ENCODE data around the gene PEAR1. TPM values are rescaled to one million over a fixed set of nuclear protein-coding genes. Genes with fewer than 3 reads are reported as not detected.

The PEAR1 gene
- total RNA-seq, 1 donor from 2014 or later = 6.7 TPM

DNA sequence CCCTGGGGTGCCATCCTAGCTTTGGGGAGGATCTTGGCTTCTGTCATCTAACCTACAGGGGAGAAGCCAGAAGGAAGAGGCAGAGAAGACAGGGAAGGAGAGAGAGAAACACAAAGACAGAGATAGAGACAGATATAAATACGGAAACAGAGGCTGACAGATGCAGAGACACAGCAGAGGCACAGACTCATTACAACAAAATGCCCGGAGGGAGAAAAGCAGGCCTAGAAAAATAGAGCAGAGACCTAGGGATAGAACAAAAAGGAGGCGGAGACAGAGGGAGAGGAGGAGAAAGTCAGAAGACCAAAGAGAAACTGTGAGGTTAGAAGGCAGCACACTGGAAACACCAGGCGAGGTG lies 1.9 kb downstream of the PEAR1 start:
- intact Hi-C loops (cut with DNase I) = loop anchor here (10.0 kb wide), 1 partner anchor 201 kb away; no protein-coding TSS in a partner anchor
- ATAC-seq (ENCODE audit: poor library complexity) (no peak), DNase-seq (no peak)

- intact Hi-C loops (cut with DNase I) = loop anchor here (10.0 kb wide), 1 partner anchor 201 kb away; no protein-coding TSS in a partner anchor
- ATAC-seq (ENCODE audit: poor library complexity) = no peak
- no peak for DNase-seq
Measured at GRCh38 chr1:156895927-156896326, 2.4 kb downstream of the PEAR1 start.

- DNase-seq (no peak), ATAC-seq (ENCODE audit: poor library complexity) (no peak)
- intact Hi-C loops (cut with DNase I) = loop anchor here (10.0 kb wide), 1 partner anchor 202 kb away; no protein-coding TSS in a partner anchor
Measured at GRCh38 chr1:156896490-156897033, 3.0 kb downstream of the PEAR1 start.

DNA sequence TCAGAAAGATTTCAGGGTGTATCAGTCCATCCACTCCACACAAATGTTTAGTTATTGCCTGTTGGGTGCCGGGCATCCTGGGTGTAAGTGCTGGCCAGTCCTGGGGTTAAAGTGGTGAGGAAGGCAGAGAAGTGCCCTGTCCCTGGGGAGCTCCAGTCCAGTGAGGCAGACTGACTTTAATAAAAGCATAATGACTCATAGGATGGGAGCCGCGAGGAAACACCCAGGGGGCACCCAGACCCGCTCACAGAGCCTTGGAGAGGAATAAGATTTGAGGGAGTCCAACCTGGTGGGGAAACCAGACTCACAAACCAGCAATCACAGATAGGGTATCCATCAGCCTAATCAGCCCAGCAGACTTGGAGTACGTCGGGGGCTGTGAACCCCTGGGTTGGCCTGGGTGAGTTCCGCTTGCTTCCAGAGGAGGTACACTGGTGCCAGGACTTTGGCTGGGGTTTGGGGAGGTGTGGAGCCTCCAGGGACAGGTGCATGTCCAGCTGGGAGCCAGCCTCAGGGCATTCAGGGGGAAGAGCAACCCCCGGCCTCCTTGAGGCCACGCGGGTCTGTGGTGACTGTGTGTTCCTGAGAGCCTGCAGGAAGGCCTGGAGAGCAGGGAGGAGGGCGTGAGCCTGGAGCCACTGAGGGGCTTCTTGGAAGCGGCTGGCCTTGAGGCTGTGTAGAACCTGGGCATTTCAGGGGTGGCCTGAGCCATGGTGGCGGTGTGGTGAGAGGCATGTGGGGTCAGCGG lies 3.7 kb downstream of the PEAR1 start:
- no peak for DNase-seq
- ATAC-seq (ENCODE audit: poor library complexity) = no peak
- intact Hi-C loops (cut with DNase I) = loop anchor here (10.0 kb wide), 1 partner anchor 202 kb away; no protein-coding TSS in a partner anchor

DNA sequence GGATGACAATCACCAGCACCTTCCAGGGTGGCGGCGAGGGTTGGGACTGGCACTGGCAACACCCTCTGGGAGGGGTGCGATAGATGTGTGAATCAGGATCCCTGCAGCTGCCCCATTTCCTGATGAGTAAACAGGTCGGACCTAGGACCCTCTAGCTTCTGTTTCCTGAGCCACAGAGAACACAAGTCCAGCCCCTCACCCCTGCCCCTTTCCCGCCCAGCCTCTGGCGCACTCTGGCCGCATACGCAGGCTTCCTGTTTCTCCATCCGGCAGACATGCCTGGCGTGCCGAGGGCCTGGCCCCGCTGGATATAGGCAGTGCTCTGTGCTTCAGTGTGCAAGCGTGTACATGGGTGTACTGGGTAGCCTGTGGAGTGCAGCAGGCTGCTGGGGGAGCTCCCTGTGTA lies 4.6 kb downstream of the PEAR1 start:
- ATAC-seq (ENCODE audit: poor library complexity) (peak; percentile 8), DNase-seq (peak; percentile 75)
- intact Hi-C loops (cut with DNase I) = loop anchor here (10.0 kb wide), 1 partner anchor 203 kb away; no protein-coding TSS in a partner anchor

- ATAC-seq (ENCODE audit: poor library complexity) (no peak), DNase-seq (no peak)
- intact Hi-C loops (cut with DNase I) = loop anchor here (10.0 kb wide), 1 partner anchor 204 kb away; no protein-coding TSS in a partner anchor
Measured at GRCh38 chr1:156898971-156899664, 5.6 kb downstream of the PEAR1 start.

- DNase-seq (no peak), ATAC-seq (ENCODE audit: poor library complexity) (no peak)
- intact Hi-C loops (cut with DNase I) = loop anchor here (10.0 kb wide), 1 partner anchor 205 kb away; no protein-coding TSS in a partner anchor
Measured at GRCh38 chr1:156899956-156900718, 6.6 kb downstream of the PEAR1 start.

DNA sequence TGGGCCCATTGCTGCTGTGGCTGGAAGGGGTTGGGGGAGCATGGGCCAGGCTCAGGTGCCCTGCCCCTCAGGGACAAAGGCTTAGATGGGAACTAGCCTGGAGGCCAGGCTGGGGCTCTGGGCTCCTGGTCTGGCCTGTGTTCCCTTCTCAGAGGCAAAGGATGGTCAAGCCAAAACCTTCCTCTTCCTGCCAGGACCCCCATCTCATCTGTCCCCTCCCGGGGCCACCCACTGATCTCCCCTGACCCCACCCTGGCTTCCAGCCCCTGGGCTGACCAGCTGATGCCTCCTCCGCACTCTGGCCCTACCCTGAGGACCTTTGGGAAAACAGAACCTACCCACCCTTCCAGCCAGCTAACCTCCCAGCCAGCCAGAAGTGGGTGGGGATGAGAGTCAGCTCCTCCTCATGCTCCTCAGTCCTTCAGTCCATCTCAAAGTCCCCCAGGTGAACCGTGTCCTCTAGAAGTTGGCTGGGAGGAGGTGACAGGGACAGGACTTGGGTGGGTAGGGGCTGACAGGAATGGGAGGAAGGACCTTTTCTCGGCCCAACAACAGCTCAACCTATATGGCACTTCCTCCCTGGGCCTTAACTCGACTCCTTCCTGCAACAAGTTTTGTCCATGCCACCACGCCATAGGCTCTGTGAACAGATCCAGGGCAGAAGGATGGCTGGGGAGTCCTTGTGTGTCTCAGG lies 7.5 kb downstream of the PEAR1 start:
- DNase-seq = no peak
- intact Hi-C loops (cut with DNase I) = no loop called here
- ATAC-seq (ENCODE audit: poor library complexity) = no peak

DNA sequence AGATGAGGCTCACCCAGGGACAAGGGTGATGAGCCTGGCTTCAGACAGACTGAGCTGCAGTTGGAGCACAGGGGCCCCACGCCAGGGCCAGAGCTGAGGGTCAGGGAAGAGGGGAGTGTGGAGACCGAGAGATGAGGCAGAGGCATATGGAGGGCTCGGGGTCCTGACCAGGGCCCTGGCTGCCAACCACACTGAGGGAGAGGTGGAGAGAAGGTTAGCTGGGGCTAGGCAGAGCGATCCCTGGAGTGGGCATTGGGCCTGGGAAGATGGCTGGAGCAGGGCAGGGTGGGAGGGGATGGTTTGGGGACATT lies 8.0 kb downstream of the PEAR1 start:
- intact Hi-C loops (cut with DNase I) = no loop called here
- no peak for DNase-seq
- ATAC-seq (ENCODE audit: poor library complexity) = no peak

GRCh38 chr1:156901966-156902915 lies 8.7 kb downstream of the PEAR1 start:
- DNase-seq (no peak), ATAC-seq (ENCODE audit: poor library complexity) (no peak)
- intact Hi-C loops (cut with DNase I) = no loop called here

DNA sequence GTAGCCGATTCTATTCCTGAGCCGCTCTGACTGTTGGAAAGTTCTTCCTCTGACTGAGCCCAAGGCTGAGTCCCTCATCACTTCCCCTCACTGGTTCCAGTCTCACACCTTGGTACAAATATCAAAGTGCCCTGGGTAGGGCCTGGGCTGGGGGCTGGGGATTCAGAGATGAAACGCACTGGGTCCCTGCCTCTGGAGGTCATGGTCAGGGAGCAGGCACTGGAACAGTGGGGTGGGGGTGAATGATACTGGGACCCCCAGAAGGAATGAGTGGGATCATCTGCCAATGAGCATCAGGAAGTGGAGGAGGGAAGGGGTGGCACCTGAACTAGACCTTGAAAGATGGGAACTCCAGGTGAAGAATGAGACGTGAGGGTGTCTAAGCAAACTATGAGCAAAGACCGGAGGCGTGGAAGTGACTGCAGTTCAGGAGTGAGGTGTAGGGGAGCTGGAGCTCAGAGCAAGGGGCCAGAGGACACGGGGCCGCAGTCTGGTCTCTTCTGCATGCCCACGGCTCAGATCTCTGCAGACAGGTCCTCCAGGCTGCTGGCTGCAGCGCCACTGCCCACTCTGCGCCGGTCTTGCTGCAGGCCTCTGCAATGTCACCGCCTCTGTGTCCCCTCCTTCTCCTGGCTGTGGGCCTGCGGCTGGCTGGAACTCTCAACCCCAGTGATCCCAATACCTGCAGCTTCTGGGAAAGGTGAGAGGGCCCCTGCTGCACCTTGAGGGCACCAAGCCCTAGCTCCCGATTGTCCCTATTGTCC lies 10.0 kb downstream of the PEAR1 start:
- intact Hi-C loops (cut with DNase I) = no loop called here
- no peak for ATAC-seq (ENCODE audit: poor library complexity)
- no peak for DNase-seq

DNA sequence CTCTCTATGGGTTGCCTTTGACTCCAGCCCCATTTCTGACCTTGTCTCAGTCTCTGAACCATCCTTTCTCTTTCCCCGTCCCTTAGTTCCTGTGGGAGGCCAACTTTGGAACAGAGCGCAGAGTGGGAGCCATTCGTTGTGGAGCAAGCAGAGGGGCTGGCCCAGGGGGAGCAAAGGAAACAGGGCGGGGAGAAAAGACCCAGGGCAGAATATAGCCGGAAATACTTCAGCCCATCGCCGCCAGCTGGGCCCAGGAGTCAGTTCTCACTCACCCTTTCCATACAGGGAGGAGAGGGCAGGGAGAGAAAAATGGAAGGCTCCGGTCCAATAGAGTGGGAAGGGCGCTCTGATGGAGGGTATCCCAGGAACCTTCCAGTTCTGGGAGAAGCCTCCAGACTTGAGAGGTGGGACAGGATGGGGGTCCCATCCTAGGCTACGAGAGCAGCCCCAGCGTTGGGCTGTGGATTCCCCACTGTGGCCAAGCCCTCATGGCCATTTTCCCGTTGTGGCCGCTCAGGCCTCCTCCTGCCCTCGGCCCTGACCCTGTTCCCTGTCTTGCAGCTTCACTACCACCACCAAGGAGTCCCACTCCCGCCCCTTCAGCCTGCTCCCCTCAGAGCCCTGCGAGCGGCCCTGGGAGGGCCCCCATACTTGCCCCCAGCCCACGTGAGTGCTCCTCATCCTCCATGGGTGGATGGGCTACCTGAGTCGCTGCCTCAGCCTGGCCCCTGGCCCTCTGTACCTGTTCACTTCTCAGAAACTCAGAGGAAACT lies 10.9 kb downstream of the PEAR1 start:
- no peak for DNase-seq
- no peak for ATAC-seq (ENCODE audit: poor library complexity)
- intact Hi-C loops (cut with DNase I) = no loop called here

- intact Hi-C loops (cut with DNase I) = no loop called here
- DNase-seq (no peak), ATAC-seq (ENCODE audit: poor library complexity) (no peak)
Measured at GRCh38 chr1:156905176-156905575, 11.7 kb downstream of the PEAR1 start.

DNA sequence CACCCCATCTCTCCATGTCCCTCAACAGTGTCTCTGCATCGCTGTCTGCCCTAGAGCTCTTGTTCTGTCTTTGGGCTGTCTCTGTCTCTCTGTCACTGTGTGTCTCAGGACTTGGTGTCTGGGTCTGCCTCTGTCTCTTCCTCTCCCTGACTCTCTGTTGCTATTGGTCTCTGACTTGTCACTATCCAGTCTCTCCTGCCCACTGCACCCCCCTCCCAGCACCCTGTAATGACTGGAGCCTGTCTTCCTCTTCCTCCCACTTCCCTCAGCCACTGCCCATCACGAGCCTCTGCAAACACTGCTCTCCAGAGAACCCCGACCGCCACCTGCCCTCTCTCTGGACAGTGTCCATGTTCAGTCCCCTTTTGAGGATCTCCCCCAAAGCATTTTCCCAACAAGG lies 12.1 kb downstream of the PEAR1 start:
- intact Hi-C loops (cut with DNase I) = no loop called here
- no peak for ATAC-seq (ENCODE audit: poor library complexity)
- no peak for DNase-seq

DNA sequence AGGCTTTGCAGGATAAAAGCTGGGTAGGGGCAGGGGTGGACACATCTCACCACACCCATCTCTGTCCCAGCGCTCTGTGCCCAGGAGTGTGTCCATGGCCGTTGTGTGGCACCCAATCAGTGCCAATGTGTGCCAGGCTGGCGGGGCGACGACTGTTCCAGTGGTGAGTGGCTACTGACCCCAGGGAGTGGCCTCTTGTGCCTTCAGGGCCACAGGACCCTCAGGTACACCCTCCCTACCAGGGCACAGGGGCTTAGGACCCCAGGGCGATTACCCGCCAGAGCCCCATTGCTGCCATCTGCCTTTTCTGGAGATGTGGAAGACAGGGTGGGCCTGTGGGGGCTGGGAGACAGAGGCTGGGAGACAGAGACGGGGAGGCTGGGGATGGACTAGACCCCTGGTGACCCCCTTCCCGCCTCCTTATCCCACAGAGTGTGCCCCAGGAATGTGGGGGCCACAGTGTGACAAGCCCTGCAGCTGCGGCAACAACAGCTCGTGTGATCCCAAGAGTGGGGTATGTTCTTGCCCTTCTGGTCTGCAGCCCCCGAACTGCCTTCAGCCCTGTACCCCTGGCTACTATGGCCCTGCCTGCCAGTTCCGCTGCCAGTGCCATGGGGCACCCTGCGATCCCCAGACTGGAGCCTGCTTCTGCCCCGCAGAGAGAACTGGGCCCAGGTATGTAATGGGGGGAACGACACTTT lies 12.8 kb downstream of the PEAR1 start:
- intact Hi-C loops (cut with DNase I) = no loop called here
- no peak for DNase-seq
- no peak for ATAC-seq (ENCODE audit: poor library complexity)

DNA sequence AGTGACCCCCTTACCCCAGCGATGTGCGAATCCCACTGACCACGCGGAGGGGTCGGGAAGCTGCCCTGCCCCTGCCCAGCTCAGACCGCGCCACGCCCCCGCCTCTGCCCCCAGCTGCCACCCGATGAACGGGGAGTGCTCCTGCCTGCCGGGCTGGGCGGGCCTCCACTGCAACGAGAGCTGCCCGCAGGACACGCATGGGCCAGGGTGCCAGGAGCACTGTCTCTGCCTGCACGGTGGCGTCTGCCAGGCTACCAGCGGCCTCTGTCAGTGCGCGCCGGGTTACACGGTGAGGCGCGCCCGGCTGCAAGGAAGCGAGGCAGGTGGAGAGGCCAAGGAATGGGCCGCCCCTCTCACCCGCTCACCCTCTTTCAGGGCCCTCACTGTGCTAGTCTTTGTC lies 15.0 kb downstream of the PEAR1 start:
- intact Hi-C loops (cut with DNase I) = no loop called here
- DNase-seq (no peak), ATAC-seq (ENCODE audit: poor library complexity) (no peak)

Measured in Right ventricle myocardium superior (tissue), 1 donor.